ENCODE data around the gene INTS3. TPM values are rescaled to one million over a fixed set of nuclear protein-coding genes. Genes with fewer than 3 reads are reported as not detected.

Gene INTS3
- total and polyA plus RNA-seq, 9 of the 15 experiments (the other 6 are each of a cell fraction or from before 2014, with no cell fraction given) = 6.3 to 24.1 (median 14.3) TPM

DNA sequence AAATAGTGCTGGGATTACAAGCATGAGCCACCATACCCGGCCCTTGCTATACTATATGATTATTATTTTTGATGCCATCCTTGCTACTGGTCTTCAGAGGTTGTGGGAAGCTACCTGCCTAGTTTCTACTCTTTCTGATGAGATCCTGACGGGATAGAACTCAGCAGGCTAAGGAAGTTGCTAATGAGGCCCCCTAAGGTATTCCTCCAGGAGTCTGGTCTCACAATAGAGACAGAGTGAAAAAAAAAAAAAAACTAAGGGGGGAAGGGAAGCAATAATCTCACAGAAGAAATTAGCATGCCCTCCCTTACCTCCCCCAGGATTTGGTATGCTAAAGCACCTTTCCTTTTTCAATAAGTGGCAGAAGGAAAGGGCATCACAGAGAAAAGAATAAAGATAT, 17.6 kb downstream of the INTS3 start (continued):
- TF ChIP-seq FOXA3 (CRISPR knock-in tag; conservative IDR thresholded peaks at IDR 0.05 in 1 of 2, IDR thresholded peaks at IDR 0.05 in 1 of 2) (no peak), C11orf30 (IDR thresholded peaks at IDR 0.05; ENCODE audit: low read depth) (no peak), CEBPB (tag; IDR thresholded peaks at IDR 0.05) (no peak), RAD21 (CRISPR knock-in tag; conservative IDR thresholded peaks at IDR 0.05 in 1 of 2, IDR thresholded peaks at IDR 0.05 in 1 of 2) (no peak), ZNF507 (tag; conservative IDR thresholded peaks at IDR 0.05) (no peak), TEAD1 (CRISPR knock-in tag; IDR thresholded peaks at IDR 0.05) (no peak), ZNF41 (CRISPR knock-in tag; conservative IDR thresholded peaks at IDR 0.05) (no peak)
- TF ChIP-seq, protein P1, sequence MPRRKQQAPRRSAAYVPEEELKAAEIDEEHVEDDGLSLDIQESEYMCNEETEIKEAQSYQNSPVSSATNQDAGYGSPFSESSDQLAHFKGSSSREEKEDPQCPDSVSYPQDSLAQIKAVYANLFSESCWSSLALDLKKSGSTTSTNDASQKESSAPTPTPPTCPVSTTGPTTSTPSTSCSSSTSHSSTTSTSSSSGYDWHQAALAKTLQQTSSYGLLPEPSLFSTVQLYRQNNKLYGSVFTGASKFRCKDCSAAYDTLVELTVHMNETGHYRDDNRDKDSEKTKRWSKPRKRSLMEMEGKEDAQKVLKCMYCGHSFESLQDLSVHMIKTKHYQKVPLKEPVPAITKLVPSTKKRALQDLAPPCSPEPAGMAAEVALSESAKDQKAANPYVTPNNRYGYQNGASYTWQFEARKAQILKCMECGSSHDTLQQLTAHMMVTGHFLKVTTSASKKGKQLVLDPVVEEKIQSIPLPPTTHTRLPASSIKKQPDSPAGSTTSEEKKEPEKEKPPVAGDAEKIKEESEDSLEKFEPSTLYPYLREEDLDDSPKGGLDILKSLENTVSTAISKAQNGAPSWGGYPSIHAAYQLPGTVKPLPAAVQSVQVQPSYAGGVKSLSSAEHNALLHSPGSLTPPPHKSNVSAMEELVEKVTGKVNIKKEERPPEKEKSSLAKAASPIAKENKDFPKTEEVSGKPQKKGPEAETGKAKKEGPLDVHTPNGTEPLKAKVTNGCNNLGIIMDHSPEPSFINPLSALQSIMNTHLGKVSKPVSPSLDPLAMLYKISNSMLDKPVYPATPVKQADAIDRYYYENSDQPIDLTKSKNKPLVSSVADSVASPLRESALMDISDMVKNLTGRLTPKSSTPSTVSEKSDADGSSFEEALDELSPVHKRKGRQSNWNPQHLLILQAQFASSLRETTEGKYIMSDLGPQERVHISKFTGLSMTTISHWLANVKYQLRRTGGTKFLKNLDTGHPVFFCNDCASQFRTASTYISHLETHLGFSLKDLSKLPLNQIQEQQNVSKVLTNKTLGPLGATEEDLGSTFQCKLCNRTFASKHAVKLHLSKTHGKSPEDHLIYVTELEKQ (CRISPR knock-in tag; IDR thresholded peaks at IDR 0.05) = no peak
- TF ChIP-seq, protein P2, sequence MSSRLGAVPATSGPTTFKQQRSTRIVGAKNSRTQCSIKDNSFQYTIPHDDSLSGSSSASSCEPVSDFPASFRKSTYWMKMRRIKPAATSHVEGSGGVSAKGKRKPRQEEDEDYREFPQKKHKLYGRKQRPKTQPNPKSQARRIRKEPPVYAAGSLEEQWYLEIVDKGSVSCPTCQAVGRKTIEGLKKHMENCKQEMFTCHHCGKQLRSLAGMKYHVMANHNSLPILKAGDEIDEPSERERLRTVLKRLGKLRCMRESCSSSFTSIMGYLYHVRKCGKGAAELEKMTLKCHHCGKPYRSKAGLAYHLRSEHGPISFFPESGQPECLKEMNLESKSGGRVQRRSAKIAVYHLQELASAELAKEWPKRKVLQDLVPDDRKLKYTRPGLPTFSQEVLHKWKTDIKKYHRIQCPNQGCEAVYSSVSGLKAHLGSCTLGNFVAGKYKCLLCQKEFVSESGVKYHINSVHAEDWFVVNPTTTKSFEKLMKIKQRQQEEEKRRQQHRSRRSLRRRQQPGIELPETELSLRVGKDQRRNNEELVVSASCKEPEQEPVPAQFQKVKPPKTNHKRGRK (tag; IDR thresholded peaks at IDR 0.05) = no peak
- TF ChIP-seq, protein P3, sequence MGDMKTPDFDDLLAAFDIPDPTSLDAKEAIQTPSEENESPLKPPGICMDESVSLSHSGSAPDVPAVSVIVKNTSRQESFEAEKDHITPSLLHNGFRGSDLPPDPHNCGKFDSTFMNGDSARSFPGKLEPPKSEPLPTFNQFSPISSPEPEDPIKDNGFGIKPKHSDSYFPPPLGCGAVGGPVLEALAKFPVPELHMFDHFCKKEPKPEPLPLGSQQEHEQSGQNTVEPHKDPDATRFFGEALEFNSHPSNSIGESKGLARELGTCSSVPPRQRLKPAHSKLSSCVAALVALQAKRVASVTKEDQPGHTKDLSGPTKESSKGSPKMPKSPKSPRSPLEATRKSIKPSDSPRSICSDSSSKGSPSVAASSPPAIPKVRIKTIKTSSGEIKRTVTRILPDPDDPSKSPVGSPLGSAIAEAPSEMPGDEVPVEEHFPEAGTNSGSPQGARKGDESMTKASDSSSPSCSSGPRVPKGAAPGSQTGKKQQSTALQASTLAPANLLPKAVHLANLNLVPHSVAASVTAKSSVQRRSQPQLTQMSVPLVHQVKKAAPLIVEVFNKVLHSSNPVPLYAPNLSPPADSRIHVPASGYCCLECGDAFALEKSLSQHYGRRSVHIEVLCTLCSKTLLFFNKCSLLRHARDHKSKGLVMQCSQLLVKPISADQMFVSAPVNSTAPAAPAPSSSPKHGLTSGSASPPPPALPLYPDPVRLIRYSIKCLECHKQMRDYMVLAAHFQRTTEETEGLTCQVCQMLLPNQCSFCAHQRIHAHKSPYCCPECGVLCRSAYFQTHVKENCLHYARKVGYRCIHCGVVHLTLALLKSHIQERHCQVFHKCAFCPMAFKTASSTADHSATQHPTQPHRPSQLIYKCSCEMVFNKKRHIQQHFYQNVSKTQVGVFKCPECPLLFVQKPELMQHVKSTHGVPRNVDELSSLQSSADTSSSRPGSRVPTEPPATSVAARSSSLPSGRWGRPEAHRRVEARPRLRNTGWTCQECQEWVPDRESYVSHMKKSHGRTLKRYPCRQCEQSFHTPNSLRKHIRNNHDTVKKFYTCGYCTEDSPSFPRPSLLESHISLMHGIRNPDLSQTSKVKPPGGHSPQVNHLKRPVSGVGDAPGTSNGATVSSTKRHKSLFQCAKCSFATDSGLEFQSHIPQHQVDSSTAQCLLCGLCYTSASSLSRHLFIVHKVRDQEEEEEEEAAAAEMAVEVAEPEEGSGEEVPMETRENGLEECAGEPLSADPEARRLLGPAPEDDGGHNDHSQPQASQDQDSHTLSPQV (IDR thresholded peaks at IDR 0.05) = no peak

All from K562 (cell line).